Pulmonary artery endothelial cell (primary cell): ENCODE data around the gene TOMM70. TPM values are rescaled to one million over a fixed set of nuclear protein-coding genes. Genes with fewer than 3 reads are reported as not detected.
A peak's percentile ranks its signal among the peaks of the same experiment; 100 is the strongest.
"Not testable (repeated sequence)": the region's sequence is repeated elsewhere in the genome, so short reads cannot be mapped to it uniquely, and the experiment has no call there.

ENCODE experiments used
- DNase-seq: peaks from one replicate; pipeline ENCODE4 v3.0.0-alpha.2; 2011; ENCODE audit warnings: low read depth, low spot score
- total RNA-seq: library from RNA; depleted of rRNA; stranded (reverse); fragments of >200 nt; gene quantifications from 2 replicates; pipeline ENCODE4 v1.2.3, GENCODE V29; 2014

The TOMM70 gene
- 37.4 and 41.4 TPM in 2 replicates for total RNA-seq

- DNase-seq: peak; percentile 91
Observed at GRCh38 chr3:100400780-100401673, at the start of gene TOMM70, which contains the start of gene LNP1. Gene TOMM70, minus strand, starts transcription at chr3:100401089. Its CDS starts 140 bp downstream, at chr3:100400949. Gene LNP1, plus strand, starts transcription at chr3:100401539. Its CDS starts 28,191 bp downstream, at chr3:100429730.

- DNase-seq: no peak
Observed at GRCh38 chr3:100449214-100449613, 48.3 kb upstream of the TOMM70 start.

- no peak for DNase-seq
Observed at GRCh38 chr3:100448079-100448478, 47.2 kb upstream of the TOMM70 start.

- not testable (repeated sequence) for DNase-seq
Observed at GRCh38 chr3:100447067-100447466, 46.2 kb upstream of the TOMM70 start.

- DNase-seq: no peak
Observed at GRCh38 chr3:100443690-100444089, 42.8 kb upstream of the TOMM70 start.

- no peak for DNase-seq
Observed at GRCh38 chr3:100440895-100441294, 40.0 kb upstream of the TOMM70 start.

- no peak for DNase-seq
Observed at GRCh38 chr3:100438623-100438974, 37.7 kb upstream of the TOMM70 start.

- DNase-seq: no peak
Observed at GRCh38 chr3:100437721-100438622, 37.1 kb upstream of the TOMM70 start.

- no peak for DNase-seq
Observed at GRCh38 chr3:100436951-100437350, 36.1 kb upstream of the TOMM70 start.

GRCh38 chr3:100429187-100429716, 28.4 kb upstream of the TOMM70 start:
- no peak for DNase-seq

GRCh38 chr3:100427699-100428098, 26.8 kb upstream of the TOMM70 start:
- DNase-seq: peak; percentile 50

GRCh38 chr3:100426067-100426682, 25.3 kb upstream of the TOMM70 start:
- DNase-seq: no peak

GRCh38 chr3:100425316-100425715, 24.4 kb upstream of the TOMM70 start:
- no peak for DNase-seq

GRCh38 chr3:100424261-100424660, 23.4 kb upstream of the TOMM70 start:
- DNase-seq: no peak

GRCh38 chr3:100423611-100424010, 22.7 kb upstream of the TOMM70 start:
- DNase-seq: no peak

- DNase-seq: no peak
Observed at GRCh38 chr3:100420885-100421284, 20.0 kb upstream of the TOMM70 start.

GRCh38 chr3:100419406-100419805, 18.5 kb upstream of the TOMM70 start:
- DNase-seq: no peak

GRCh38 chr3:100416863-100417262, 16.0 kb upstream of the TOMM70 start:
- DNase-seq: no peak

- no peak for DNase-seq
Observed at GRCh38 chr3:100416176-100416575, 15.3 kb upstream of the TOMM70 start.

- DNase-seq: no peak
Observed at GRCh38 chr3:100413613-100414012, 12.7 kb upstream of the TOMM70 start.

GRCh38 chr3:100412912-100413590, 12.2 kb upstream of the TOMM70 start:
- DNase-seq: no peak
